ENCODE results near the gene CCR5. TPM values are rescaled to one million over a fixed set of nuclear protein-coding genes. Genes with fewer than 3 reads are reported as not detected.

Gene CCR5
- total RNA-seq, 1 donor from 2014 or later: not detected

DNA sequence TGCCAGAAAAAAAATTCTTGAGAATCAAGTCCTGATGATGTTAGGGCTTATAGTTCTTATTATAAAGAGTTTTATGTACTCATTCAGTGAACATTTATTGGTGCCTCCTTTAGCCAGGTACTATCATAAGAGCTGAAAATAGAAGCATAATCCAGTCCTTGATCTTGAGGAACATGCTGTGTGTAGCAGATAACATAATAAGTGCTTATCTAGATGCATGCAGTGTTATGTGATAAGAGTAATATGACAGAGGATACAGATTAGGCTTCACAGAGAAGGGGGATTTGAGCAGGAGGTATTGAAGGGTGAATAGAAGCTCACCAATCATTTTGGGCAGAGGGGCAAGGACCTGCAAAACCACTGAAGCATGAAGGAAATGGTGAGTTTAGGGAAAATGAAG is 15.8 kb upstream of the CCR5 start:
- H3K27me3 ChIP-seq: no peaks in the 10 kb centered on the region
- H3K27ac ChIP-seq: no peak overlapping the region
- H3K9me3 Mint-ChIP-seq: no peaks in the 10 kb centered on the region
- no peak overlapping the region for H3K27ac Mint-ChIP-seq
- H4K20me1 ChIP-seq (ENCODE audit: low read depth): no peaks in the 10 kb centered on the region
- no peaks in the 10 kb centered on the region for H3K9me3 ChIP-seq (ENCODE audit: low read depth)
- no peaks in the 10 kb centered on the region for H3F3A ChIP-seq (ENCODE audit: low read depth)
- TF ChIP-seq EZH2 (IDR thresholded peaks at IDR 0.05) (no peak), EZH2phosphoT487 (IDR thresholded peaks at IDR 0.05) (no peak)
- TF ChIP-seq, protein P1, sequence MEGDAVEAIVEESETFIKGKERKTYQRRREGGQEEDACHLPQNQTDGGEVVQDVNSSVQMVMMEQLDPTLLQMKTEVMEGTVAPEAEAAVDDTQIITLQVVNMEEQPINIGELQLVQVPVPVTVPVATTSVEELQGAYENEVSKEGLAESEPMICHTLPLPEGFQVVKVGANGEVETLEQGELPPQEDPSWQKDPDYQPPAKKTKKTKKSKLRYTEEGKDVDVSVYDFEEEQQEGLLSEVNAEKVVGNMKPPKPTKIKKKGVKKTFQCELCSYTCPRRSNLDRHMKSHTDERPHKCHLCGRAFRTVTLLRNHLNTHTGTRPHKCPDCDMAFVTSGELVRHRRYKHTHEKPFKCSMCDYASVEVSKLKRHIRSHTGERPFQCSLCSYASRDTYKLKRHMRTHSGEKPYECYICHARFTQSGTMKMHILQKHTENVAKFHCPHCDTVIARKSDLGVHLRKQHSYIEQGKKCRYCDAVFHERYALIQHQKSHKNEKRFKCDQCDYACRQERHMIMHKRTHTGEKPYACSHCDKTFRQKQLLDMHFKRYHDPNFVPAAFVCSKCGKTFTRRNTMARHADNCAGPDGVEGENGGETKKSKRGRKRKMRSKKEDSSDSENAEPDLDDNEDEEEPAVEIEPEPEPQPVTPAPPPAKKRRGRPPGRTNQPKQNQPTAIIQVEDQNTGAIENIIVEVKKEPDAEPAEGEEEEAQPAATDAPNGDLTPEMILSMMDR (IDR thresholded peaks at IDR 0.05): no peak
- H3K27me3 Mint-ChIP-seq (ENCODE audit: insufficient read depth, low read depth): peaks cover 3% of the 10 kb centered on the region
- H3K4me1 Mint-ChIP-seq: peaks cover 12% of the 10 kb centered on the region
- H3K4me3 ChIP-seq: no peak overlapping the region
- no peak overlapping the region for H2AFZ ChIP-seq (replicated peaks)
- no peaks in the 10 kb centered on the region for H3K36me3 ChIP-seq
- peaks cover 6% of the 10 kb centered on the region for H3K4me1 ChIP-seq
- H3K9ac ChIP-seq: no peak overlapping the region
- no peak overlapping the region for H3K4me2 ChIP-seq
- no peaks in the 10 kb centered on the region for H3K79me2 ChIP-seq (ENCODE audit: low read depth)
- no peak overlapping the region for H3K4me3 Mint-ChIP-seq
- H3K36me3 Mint-ChIP-seq: no peaks in the 10 kb centered on the region
- DNase-seq (ENCODE audit: low spot score): no peak

DNA sequence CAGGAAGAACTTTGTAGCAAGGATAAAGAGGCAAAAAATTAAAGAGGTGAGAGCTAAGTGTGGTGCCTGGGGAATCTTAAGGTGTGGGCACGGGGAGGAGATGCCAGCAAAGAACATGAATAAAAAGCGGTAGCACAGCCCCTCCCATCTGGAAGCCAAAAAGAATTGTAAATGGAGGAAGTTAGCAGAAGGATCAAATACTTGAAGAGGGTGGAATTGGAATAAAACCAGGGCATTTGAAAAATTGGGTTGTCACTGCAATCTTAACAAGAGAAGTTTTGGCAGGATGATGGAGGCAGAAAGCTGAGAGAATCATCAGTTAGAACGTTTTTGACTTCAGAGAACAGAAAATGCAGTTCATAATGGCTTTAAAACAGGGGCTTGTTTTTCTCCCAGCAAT is 14.5 kb upstream of the CCR5 start:
- Histone ChIP-seq H3K4me1 (peaks cover 17% of the 10 kb centered on the region), H3K27ac (no peak overlapping the region), H2AFZ (replicated peaks) (no peak overlapping the region), H3K79me2 (ENCODE audit: low read depth) (no peaks in the 10 kb centered on the region), H3K36me3 (no peaks in the 10 kb centered on the region), H3K9me3 (ENCODE audit: low read depth) (no peaks in the 10 kb centered on the region), H3K27me3 (no peaks in the 10 kb centered on the region), H4K20me1 (ENCODE audit: low read depth) (no peaks in the 10 kb centered on the region), H3K4me2 (no peak overlapping the region), H3F3A (ENCODE audit: low read depth) (peaks cover 3% of the 10 kb centered on the region), H3K9ac (no peak overlapping the region), H3K4me3 (no peak overlapping the region)
- TF ChIP-seq EZH2phosphoT487 (IDR thresholded peaks at IDR 0.05) (no peak), EZH2 (IDR thresholded peaks at IDR 0.05) (no peak)
- TF ChIP-seq, protein P1 (IDR thresholded peaks at IDR 0.05): no peak
- H3K27me3 Mint-ChIP-seq (ENCODE audit: insufficient read depth, low read depth): peaks cover 3% of the 10 kb centered on the region
- no peak overlapping the region for H3K4me3 Mint-ChIP-seq
- no peaks in the 10 kb centered on the region for H3K36me3 Mint-ChIP-seq
- H3K9me3 Mint-ChIP-seq: no peaks in the 10 kb centered on the region
- DNase-seq (ENCODE audit: low spot score): no peak
- H3K27ac Mint-ChIP-seq: no peak overlapping the region
- H3K4me1 Mint-ChIP-seq: peaks cover 25% of the 10 kb centered on the region

DNA sequence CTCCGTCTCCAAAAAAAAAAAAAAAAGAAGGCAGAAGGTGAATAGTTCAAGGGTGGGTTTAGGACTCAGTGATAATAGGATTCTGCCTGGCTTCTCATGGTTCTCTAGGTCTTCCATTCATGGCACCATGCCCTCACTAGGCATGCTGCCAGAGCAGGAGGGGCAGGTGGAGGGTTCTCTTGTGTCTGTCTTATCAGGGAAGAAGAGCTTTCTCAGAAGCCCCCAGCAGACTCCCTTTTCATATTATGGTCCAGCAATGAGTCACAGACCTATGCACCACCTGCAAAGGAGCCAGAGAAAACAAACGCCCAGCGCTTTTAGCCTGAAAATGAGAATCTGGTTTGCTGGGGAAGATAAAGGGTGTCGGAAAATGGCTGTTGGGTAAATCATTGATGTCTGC is 13.8 kb upstream of the CCR5 start:
- H3K36me3 ChIP-seq: no peaks in the 10 kb centered on the region
- H3K4me2 ChIP-seq: no peak overlapping the region
- H4K20me1 ChIP-seq (ENCODE audit: low read depth): no peaks in the 10 kb centered on the region
- H2AFZ ChIP-seq (replicated peaks): no peak overlapping the region
- no peak for TF ChIP-seq EZH2 (IDR thresholded peaks at IDR 0.05)
- no peak for TF ChIP-seq EZH2phosphoT487 (IDR thresholded peaks at IDR 0.05)
- TF ChIP-seq, protein P1 (IDR thresholded peaks at IDR 0.05): no peak
- H3K27me3 ChIP-seq: no peaks in the 10 kb centered on the region
- H3K4me1 Mint-ChIP-seq: peaks cover 26% of the 10 kb centered on the region
- no peak overlapping the region for H3K27ac Mint-ChIP-seq
- H3K27me3 Mint-ChIP-seq (ENCODE audit: insufficient read depth, low read depth): peaks cover 3% of the 10 kb centered on the region
- H3K9ac ChIP-seq: no peak overlapping the region
- H3K79me2 ChIP-seq (ENCODE audit: low read depth): no peaks in the 10 kb centered on the region
- no peaks in the 10 kb centered on the region for H3K36me3 Mint-ChIP-seq
- peaks cover 17% of the 10 kb centered on the region for H3K4me1 ChIP-seq
- no peaks in the 10 kb centered on the region for H3K9me3 Mint-ChIP-seq
- H3F3A ChIP-seq (ENCODE audit: low read depth): peaks cover 3% of the 10 kb centered on the region
- no peak overlapping the region for H3K4me3 Mint-ChIP-seq
- no peak for DNase-seq (ENCODE audit: low spot score)
- H3K9me3 ChIP-seq (ENCODE audit: low read depth): no peaks in the 10 kb centered on the region
- no peak overlapping the region for H3K27ac ChIP-seq
- H3K4me3 ChIP-seq: no peak overlapping the region
